Psoas muscle (tissue), 8 donors: Measurements from ENCODE around the gene GRB10. TPM values are rescaled to one million over a fixed set of nuclear protein-coding genes. Genes with fewer than 3 reads are reported as not detected.

ENCODE experiments used
- ATAC-seq, 4 donors: fragments of 200-7000 bp; cut with Tn5 transposase; one replicate each; pipeline ENCODE4 v1.9.1; 2020; ENCODE audit warnings: moderate library complexity in 3 of 4, mild to moderate bottlenecking in 2 of 4
- DNase-seq, 2 donors: peaks; one replicate each; pipeline ENCODE4 v3.0.0-alpha.2; 2020
- H3K27ac ChIP-seq: fragments of 200-600 bp; one replicate; pipeline ENCODE4 v1.8.0; 2022
- H3K27me3 ChIP-seq, 3 donors: fragments of 200-600 bp in 1 of 3; one replicate each; pipeline versions ENCODE4 v1.6.1 to v1.8.0; 2013 to 2022; ENCODE audit warnings: low read length in 2 of 3, mild to moderate bottlenecking in 2 of 3, moderate library complexity in 1 of 3; ENCODE audit not compliant: insufficient read depth in 3 of 3
- H3K36me3 ChIP-seq, 2 donors: fragments of 200-600 bp in 1 of 2; one replicate each; pipeline versions ENCODE4 v1.6.1 to v1.8.0; 2013 to 2022; ENCODE audit warnings: low read depth in 1 of 2, mild to moderate bottlenecking in 1 of 2, moderate library complexity in 1 of 2; ENCODE audit not compliant: insufficient read depth in 1 of 2
- H3K4me1 ChIP-seq: fragments of 200-600 bp; one replicate; pipeline ENCODE4 v1.8.0; 2022
- H3K4me3 ChIP-seq: fragments of 200-600 bp; one replicate; pipeline ENCODE4 v1.8.0; 2022; ENCODE audit warnings: mild to moderate bottlenecking
- H3K9me3 ChIP-seq: fragments of 200-600 bp; one replicate; pipeline ENCODE4 v1.8.0; 2022
- WGBS, 3 donors: extraction: QIAGEN DNeasy Blood & Tissue Kit; methylation state at CpG; one replicate each; pipeline versions ENCODE4 v1.1.6 to v1.1.7; 2013; 5-methylcytosine and 5-hydroxymethylcytosine counted together
- intact Hi-C, 2 donors: fragments of 100-400 bp; cut with DNase I; formaldehyde crosslinking; loops; one replicate each; pipeline versions ENCODE4 v1.11.0 to v1.14.2; 2022
- polyA plus RNA-seq, 3 donors: library from polyadenylated mRNA; stranded (reverse); fragments of 200-250 nt; gene quantifications; one replicate each; pipeline ENCODE4 v1.2.3, GENCODE V29; 2013
- total RNA-seq, 4 donors: library from RNA; stranded (reverse); fragmentation: NEBNext Ultra II Directional in 2 of 4; extraction: Animal tissue kit (Norgen Biotek cat#: 25700) in 2 of 4; gene quantifications; one replicate each; pipeline versions ENCODE4 v1.2.1 to v1.2.4, GENCODE V29; 2021 to 2023
- TF ChIP-seq, protein P1 (sequence below): fragments of 200-600 bp; IDR thresholded peaks from one replicate; pipeline ENCODE4 v1.8.0; 2022; ENCODE audit warnings: antibody characterized with exemption
- donor health status: healthy with polysubstance abuse.
- donor health status: DM: no; HTN: no; CAD: no; lungs with moderate emphysema.
- donor health status: Bipolar disorder and iron deficiency.
- donor health status: healthy.
- donor health status: DM: yes; HTN: yes; CAD: no.
- donor health status: DM: no; HTN: no; CAD: no.
- donor health status: DM: no; HTN: no; CAD: no.
- donor health status: DM: yes; HTN: yes; CAD: no.

GRB10 gene
- total and polyA plus RNA-seq, 7 donors: 25.8 to 72.7 (median 53.0) TPM

GRCh38 chr7:50727711-50728110 lies 55.0 kb downstream of the GRB10 start:
- 80 to 82% (median 80%) methylated on average over 2 of the region's 2 CpGs for WGBS, 3 donors
- no peak overlapping the region for H3K4me3 ChIP-seq
- H3K9me3 ChIP-seq: no peaks in the 10 kb centered on the region

DNA sequence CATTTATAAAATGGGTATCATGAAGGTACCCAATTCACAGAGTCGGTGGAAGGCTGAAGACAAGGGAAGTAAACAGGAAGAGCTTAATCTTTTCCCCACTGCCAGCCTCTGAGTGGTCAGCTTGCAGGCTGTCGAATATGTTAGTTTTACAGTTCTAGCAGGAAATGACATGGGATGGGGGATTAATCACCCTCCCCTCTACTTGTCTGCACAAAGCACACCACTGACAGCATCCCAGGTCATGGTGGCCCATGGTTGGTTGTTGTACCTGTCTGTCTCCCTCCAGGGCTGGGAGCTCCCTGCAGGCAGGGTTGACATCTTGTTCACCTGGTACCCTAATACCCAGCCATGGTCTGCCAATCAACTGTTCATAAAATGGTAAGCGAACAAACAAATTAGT lies 55.6 kb downstream of the GRB10 start:
- WGBS, 3 donors: 81 to 90% (median 82%) methylated on average over 3 of the region's 3 CpGs
- Histone ChIP-seq H3K9me3 (no peaks in the 10 kb centered on the region), H3K4me1 (peaks cover 70% of the 10 kb centered on the region), H3K27ac (no peak overlapping the region), H3K27me3 (no peaks in the 10 kb centered on the region), H3K4me3 (no peak overlapping the region), H3K36me3 (peaks cover 0 to 14% of the 10 kb centered on the region in 2 donors)
- no peak for ATAC-seq
- TF ChIP-seq, protein P1, sequence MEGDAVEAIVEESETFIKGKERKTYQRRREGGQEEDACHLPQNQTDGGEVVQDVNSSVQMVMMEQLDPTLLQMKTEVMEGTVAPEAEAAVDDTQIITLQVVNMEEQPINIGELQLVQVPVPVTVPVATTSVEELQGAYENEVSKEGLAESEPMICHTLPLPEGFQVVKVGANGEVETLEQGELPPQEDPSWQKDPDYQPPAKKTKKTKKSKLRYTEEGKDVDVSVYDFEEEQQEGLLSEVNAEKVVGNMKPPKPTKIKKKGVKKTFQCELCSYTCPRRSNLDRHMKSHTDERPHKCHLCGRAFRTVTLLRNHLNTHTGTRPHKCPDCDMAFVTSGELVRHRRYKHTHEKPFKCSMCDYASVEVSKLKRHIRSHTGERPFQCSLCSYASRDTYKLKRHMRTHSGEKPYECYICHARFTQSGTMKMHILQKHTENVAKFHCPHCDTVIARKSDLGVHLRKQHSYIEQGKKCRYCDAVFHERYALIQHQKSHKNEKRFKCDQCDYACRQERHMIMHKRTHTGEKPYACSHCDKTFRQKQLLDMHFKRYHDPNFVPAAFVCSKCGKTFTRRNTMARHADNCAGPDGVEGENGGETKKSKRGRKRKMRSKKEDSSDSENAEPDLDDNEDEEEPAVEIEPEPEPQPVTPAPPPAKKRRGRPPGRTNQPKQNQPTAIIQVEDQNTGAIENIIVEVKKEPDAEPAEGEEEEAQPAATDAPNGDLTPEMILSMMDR: no peak
- intact Hi-C loops: no loop called here
- DNase-seq: no peak

More at GRCh38 chr7:50727711-50728110, 55.0 kb downstream of the GRB10 start:
- Histone ChIP-seq H3K4me1 (peaks cover 74% of the 10 kb centered on the region), H3K27me3 (no peaks in the 10 kb centered on the region), H3K36me3 (peaks cover 0 to 14% of the 10 kb centered on the region in 2 donors), H3K27ac (no peak overlapping the region)
- DNase-seq: no peak
- TF ChIP-seq, protein P1: no peak
- intact Hi-C loops: no loop called here
- no peak for ATAC-seq

DNA sequence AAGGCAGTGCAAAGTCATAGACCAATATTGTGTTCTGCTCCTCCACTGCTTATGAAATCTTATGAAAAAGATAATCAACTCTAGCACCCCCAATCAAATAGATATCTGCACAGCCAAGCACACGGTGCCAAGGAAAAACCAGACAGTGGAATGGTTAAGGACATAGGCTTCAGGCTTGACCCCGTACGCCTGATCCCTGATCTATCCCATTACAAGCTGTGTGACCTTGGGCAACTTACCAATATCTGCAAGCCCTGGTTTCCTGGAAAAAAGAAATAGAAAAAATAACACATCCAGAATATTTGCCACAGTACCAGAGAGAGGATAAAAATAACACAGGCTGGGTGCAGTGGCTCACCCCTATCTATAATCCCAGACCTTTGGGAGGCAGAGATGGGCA lies 56.9 kb downstream of the GRB10 start:
- Histone ChIP-seq H3K27ac (no peak overlapping the region), H3K9me3 (no peaks in the 10 kb centered on the region), H3K4me3 (no peak overlapping the region), H3K36me3 (peaks cover 0 to 14% of the 10 kb centered on the region in 2 donors), H3K4me1 (peaks cover 65% of the 10 kb centered on the region), H3K27me3 (no peaks in the 10 kb centered on the region)
- TF ChIP-seq, protein P1: no peak
- DNase-seq (no peak), ATAC-seq (no peak)
- WGBS, 3 donors: 35 to 43% (median 37%) methylated on average over 3 of the region's 3 CpGs
- intact Hi-C loops: no loop called here

- 83 to 88% (median 83%) methylated on average over 18 of the region's 18 CpGs for whole genome bisulfite sequencing, 3 donors
- ATAC-seq (no peak), DNase-seq (no peak)
- Histone ChIP-seq H3K36me3 (peaks cover 0 to 14% of the 10 kb centered on the region in 2 donors), H3K4me1 (peaks cover 55% of the 10 kb centered on the region), H3K9me3 (no peaks in the 10 kb centered on the region), H3K27me3 (no peaks in the 10 kb centered on the region), H3K27ac (no peak overlapping the region), H3K4me3 (no peak overlapping the region)
- intact Hi-C loops: no loop called here
- TF ChIP-seq, protein P1: no peak
Observed at GRCh38 chr7:50724526-50725520, 57.9 kb downstream of the GRB10 start.
